HG03097 (cell line): ENCODE measurements around the gene PACRG.

ENCODE experiments used
- ATAC-seq: cut with Tn5 transposase; IDR thresholded peaks from one replicate; pipeline ENCODE4 v1.9.1; 2021; ENCODE audit not compliant: unreplicated experiment, low FRiP score

Gene PACRG

DNA sequence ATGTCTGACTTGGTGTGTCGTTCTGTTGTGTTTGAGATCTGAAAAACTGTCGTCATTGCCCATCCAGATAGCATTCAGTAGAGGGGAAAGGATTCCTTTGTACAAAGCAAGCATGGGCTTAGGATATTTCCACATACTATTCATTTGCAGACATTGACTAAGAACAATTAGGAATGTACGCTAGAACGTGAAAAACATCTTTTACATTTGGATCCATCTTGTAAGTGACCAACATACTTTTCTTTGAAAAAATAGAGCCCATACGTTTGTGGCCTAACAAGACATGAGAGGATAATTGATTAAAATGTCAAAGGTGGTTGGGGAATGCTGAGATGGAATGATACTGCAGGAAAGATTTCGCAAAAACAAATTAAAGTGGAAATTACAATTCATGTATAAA lies 461.0 kb downstream of the PACRG start:
- ATAC-seq = no peak

DNA sequence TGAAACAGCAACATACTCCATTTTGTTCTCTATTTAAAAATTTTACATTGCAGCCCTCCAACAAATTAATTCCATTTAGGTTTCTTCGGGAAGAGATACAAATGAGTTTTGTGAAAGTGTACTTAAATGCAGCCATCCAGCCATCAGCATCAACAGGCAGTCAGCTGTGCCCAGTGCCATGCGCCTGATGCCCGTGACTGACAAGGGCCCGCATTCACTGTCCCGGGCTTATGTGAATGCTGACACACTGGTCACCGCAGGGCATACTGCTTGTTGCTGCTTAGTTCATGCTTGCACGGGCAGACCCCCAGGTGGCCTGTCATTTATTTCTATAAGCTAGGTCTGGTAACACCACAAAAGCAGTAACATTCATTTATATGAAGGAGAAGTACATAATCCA lies 461.8 kb downstream of the PACRG start:
- no peak for ATAC-seq

DNA sequence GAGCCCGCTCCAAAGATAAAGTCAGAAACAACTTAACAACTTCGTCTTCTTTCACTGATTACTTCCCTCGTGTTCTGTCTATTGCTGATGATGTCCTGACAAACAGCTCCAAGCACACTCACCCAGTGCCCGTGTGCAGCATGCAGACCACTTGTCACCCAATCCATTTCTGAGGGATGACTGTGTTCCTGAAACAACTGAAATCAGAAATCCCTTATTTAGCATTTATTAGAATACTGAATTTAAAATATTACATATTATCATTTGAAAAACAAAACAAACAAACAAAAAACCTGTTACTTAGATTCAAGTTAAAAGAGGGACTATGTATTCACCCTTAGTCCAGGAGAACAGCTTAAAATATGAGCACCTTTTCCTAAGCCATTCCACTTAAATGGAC lies 463.0 kb downstream of the PACRG start:
- no peak for ATAC-seq

DNA sequence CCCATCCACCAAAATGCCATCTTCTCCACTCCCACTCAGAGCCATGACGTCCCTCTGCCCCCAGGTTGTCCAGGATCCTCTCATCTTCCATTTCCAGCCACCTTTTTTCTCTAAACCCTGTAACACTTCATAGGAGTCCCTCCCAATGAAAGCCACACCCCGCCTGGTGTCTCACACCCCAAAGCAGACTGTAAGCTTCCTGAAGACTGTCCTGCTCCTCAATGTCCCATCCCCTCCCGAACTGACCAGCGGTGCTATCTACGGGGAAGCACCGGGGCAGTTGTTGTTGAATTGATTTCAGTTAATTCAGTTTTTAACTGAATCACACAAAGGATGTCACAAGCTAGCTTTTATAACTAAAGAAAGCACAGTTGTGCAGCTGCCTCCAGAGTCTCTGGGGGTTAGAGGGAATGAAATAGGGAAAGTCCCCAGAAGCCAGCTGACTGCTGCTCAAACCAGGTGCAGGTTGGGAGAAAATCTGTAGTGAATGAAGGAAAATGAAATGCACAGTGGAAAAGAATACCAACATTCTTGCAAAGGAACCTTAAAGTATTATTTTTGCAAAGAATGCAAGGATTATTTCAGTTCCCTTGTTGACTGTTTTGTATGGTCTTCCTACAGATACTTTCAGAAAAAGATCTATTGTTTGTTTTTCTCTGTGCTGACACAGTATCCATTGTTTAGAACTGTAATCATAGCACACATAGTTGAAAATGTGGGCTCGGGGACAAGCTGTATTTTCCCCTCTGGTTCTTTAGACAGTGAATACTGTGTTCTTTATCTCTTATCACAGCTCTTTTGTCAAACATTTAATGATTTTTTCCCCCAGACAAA lies 464.1 kb downstream of the PACRG start:
- no peak for ATAC-seq

DNA sequence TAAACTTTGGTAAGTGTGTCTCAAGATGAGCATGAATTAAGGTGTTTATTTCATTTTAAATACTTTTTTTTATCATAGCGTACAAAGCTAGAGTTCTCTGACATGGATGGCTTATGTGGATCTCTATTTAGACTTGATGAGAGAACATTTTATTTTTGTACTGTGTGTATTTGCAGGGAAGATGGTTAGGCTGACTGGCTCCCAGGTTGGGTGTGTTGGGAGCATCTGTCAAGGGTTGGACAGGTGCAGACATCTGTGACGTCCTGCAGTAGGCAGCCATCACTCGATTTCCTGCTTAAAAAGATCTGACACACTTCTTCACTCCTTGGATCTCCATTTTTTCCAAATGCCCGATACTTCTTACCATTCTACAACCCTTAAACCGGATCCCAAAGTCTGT lies 464.8 kb downstream of the PACRG start:
- no peak for ATAC-seq

DNA sequence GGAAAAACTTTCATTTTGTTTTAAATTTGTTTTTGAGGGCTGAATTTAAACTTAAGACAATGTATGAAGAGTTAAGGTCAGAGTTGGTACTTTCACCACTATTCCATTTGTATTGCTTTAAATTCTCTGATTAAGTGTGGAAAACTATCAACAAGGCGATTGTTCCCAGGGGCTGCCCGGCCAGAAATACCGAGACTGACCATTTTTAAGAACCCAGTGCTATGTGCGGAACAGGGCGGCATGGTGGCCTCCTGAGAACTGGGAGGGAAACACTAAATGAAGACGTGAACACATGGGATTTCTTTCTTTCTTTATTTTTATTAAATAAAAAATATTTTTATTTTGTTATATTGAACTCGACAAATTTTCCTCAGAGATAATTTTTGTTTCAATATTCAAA lies 465.6 kb downstream of the PACRG start:
- ATAC-seq = no peak

DNA sequence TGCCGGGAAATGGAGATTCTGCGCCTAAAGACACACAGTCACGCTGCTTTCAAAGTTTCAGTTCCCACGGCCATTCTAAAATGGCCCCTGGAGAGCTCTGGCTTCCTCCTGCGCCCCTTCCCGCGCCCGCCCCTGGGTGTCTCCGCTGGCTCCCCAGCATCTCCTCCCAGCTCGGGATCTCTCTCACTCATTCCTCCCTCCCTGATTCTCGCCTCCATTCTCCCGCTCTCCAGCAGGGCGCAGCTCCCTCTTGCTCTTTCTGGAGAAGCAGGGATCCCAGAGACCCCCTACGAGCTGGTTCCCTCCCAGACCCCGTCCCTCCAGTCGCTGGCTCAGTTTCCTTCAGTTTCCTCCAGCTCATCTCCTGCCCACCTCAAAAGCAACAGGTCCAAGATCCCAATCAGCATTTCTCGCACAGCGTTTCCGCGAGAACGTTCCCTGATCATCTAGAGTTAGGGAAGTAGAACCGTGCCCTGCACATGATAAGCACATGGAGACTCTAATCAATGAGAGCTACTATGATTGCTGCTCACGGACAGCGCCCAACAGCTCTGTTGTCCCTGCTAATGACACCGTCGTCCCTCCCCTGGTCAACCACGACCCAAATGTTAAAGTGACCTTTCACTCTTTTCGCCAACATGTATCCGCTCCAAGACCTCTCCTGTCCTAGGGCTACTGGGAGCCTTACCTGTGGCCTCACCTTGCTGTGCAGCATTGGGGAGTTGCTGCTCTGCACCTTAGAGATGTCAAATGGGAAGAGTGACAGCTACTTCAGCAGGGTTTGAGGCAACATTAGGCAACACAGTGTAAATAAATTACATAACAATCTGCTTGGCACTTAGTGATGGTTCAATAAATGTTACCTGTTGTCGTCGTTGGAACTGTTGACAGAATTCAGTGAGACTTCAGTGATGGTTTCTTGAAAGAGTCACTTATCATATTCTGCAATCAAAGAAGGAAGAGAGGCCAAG lies 468.2 kb downstream of the PACRG start:
- no peak for ATAC-seq

DNA sequence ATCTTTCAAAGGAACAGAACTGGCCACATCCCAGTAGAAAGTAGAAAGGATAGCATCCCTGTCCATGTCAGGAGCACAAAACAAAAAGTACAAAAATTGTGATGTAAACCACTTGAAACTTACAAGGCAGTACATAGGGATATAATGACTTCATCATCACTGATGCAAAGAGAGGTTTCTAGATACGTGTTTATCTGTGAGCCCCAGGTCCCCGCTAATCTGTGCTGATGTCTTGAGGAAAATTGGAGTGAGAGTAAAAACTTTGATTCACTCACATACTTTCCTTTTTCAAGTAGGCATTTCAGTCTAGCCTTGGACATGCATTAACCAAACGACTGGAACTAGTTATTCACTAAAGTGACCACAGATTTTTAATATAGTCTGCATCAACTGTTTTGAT lies 470.1 kb downstream of the PACRG start:
- ATAC-seq = no peak

DNA sequence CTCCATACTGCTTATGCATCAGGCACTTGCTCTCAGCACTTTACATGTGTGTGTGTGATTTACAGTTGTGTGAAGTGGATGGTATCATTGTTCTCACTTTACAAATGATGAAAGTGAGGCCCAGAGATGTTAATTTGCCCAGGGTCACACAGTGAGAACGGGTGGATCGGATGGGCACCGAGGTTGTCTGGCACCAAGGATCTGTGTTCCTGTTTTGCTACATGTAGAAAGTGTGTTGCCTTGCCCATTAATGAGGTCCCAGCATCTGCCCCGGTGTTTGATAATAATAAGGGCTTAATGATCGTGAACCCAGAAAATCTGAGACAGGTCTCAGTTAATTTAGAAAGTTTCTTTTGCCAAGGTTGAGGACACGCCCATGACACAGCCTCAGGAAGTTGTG lies 470.6 kb downstream of the PACRG start:
- no peak for ATAC-seq

DNA sequence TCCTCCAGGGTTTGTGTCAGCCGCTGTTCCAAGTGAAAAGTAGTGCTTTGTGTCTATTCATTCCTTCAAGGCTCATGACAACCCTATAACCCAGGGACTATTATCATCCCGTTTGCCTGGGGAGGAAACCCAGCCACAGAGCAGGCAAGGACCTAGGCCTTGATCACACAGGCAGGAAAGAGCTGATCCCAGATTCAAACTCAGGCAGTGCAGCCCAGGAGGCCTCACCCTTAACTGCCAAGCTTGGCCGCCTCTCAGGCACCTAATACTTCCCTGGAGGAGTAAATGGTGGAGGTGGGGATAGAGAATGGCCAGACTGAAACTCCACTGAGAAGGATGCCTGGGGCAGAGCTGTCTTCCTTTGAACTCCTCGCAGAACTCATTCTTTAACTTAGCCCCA lies 471.6 kb downstream of the PACRG start:
- ATAC-seq = no peak

DNA sequence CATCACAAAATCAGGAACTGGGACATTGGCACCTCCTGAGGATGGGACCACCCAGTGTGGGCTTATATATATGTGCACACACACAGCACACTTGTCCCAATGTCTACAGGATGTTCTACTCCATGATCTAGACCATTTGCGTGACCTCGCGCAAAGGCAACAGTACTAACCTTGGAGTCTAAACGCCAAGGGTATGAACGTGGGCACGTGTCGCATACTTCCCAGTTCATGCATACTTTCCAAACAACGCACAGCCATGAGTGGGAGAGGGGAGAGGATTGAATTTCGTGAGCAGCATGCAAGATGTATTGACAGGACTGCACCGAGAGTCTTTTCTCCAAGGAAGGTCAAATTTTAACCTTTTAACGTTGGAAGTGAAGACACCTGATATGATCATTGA lies 472.5 kb downstream of the PACRG start:
- no peak for ATAC-seq

DNA sequence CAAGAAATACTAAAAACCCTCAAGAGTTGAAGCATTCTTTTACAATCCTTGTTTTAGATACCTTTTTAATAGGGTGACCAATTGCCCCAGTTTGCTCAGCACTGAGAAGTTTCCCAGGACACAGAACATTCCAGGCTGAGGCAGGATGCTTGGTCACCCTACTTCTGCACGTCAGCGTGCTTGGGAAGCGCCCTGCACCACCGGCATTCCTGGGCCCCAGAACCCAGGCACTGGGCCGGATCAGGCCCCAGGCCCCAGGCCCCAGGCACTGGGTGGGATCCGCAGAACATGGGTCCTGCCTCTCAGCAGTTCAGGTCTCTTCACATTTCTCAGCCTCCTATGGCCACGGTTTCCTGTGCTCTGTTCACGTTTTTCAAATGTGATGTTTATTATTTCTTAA lies 472.9 kb downstream of the PACRG start:
- ATAC-seq = no peak

DNA sequence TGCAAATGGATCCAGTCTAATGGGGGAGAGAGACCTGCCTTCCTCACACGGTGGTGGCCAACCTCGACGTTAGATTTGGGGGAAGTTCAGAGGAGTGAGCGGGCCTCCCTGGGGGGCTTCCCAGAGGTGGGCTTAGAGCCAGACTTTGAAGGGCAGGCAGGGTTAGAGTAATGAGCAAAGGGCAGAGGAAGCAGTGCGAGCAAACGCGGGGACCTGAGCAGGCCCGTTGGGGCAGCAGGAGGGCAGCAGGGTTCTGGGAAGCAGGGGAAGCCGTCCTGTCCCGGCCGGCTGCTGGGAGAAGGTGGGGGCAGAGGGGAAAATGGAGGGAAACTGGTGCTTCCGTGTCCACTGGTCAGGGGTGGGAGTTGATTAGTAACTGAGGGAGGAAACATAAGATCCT lies 474.1 kb downstream of the PACRG start:
- no peak for ATAC-seq

DNA sequence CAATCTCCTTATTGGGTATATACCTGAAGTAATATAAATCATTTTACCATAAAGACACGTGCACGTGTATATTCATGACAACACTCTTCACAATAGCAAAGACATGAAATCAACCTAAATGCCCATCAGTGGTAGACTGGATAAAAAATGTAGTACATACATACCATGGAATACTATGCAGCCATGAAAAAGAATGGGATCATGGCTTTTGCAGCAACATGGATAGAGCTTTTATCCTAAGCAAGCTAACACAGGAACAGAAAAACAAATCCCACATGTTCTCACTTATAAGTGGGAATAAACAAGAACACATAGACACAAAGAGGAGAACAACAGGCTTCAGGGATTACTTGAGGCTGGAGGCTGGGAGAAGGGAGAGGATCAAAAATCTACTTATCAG lies 478.4 kb downstream of the PACRG start:
- no peak for ATAC-seq

DNA sequence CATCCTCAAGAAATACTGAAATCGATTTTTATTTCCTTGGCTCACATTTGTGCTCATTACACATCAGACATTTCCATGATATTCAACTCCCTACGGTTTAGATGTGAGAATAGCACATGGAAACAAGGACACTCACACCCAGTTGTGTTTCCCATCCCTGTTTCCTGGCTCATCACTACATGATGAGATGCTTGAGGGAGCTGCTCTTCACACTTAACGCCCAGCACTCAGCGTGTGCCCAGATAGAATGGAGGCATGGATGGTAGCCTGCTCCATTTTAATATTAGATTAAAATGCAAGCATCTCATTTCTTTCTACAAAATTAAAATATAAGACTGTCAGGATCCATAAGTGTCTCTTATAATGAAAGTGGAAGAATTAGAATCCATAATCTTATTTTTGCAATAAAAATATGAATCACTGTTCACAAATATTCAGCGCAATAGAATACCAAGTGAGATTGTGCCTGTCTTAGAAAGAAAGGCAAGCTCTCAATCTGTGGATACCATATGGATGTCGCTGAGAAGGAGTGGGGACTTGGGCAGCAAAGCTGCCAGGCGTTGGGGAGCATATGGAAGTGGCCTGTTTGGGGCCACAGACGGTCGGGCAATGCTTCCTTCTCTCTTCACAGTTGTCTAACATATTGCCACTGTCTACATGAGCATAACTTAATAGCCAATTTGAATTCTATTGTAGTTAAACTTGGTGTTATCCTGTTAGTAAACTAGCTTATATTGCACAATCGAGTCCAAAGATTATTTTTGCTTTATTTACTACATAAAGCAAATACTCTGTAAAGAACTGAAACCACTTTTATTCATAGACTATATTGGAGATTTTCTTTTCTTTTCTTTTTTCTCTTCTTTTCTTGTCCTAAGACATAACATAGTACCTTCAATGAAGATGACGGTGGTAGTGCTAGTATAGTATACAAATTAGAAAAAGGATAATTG lies 479.9 kb downstream of the PACRG start:
- ATAC-seq = no peak

DNA sequence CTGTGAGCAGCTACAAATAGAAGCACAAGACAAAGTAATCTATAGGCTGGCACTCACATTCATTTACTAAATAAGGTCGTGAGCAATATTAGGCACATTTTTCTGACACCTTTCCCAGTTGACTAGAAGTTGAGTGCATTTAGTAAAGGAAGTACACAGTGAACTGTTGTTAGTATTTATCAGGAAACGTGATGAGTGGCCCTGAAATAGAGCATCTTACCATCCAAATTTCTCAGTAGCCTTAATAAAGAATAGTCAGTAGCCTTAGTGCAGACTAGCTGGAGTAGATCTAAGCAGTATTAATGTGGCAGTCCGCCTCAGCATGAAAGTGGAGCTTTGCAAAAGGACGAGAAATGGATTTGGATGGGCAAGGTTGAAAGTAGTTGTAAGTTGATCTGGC lies 481.2 kb downstream of the PACRG start:
- ATAC-seq = no peak

DNA sequence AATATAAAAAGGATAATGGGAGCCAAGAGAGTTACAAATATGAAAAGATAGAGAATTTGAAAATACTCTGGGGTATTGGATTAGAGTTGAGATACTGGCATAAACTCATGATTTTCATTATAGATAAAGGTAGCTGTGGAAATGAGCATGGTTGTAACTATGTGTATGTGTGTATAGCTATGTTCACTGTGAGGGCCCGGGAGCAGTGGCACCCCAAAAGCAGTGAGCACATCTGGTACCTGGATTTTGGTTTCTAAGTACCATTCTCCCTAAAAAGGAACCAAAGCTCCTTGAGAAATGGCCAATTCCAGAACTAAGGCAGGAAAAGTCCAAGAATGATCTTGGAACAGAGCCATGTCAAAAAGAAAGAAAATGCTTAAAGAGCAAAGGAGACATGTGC lies 484.3 kb downstream of the PACRG start:
- no peak for ATAC-seq

DNA sequence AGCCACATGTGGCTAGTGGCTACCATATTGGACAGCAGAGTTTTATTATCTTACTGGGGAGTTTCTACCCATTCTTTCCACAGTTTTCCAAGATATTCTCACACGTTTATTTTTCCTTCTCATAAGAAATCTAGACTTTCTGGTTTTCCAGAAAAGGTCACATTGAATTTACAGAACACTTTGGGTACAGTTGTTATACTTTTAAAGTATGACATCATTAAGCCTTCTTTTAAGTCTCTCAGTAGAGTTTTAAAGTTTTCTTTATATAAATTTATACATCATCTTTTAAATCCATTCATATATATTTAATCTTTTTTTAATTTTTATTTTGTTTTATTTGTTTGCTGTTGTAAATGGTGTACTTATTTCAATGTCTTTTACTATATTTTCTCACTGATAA lies 486.5 kb downstream of the PACRG start:
- no peak for ATAC-seq

DNA sequence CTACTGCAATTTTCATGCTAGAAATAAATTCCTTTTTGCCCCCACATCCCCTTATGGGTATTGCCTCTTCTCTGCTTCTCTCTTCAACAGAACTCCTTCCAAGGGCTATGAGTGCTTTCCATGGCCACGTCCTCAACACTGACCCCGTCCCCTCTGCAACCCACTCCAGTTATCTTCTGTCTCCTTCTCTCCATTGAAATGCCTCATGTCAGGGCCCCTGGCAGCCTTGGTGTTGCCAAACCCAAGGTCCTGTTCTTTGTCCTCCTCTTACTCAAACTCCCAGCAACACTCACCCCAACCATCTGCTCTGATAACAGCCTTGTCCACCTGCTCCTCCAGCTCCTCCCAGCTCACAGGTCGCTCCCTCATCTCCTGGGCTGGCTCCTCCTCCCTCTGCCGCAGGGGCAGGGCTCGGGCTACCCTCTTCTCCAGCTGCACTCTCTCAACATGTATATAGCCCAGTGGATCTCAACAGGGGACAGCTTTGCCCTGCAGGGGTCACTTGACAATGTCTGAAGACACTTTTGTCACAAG lies 490.7 kb downstream of the PACRG start:
- ATAC-seq = no peak

DNA sequence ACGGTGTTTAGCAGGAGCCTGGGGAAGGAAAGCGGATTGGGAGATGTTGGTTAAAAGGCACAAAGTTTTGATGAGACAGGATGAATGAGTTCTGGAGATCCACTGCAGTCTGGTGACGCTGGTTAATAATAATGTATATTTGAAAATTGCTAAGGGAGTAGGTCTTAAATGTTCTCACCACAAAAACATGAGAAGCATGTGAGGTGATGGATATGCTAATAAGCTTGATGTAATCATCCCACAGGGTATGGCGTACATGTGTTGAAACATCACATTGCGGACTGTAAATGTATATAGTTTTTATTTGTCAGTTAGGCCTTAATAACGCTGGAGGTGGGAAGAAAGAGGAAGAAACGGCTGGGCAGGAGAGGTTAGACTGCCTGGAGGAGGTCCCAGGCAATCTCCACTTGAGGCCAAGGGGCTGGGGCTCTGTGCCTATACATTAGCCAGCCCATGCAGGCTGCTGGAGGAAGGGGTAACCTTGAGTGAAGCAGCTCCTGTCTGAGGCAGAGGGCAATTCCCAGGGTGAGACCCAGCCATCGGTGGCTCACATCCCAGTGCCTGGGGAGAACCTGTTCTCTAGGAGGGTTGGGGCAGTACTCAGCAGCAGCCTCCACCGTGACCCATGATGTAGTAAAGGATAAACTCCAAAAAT lies 498.5 kb downstream of the PACRG start:
- no peak for ATAC-seq
